ENCODE data around the gene HSBP1L1.

DNA sequence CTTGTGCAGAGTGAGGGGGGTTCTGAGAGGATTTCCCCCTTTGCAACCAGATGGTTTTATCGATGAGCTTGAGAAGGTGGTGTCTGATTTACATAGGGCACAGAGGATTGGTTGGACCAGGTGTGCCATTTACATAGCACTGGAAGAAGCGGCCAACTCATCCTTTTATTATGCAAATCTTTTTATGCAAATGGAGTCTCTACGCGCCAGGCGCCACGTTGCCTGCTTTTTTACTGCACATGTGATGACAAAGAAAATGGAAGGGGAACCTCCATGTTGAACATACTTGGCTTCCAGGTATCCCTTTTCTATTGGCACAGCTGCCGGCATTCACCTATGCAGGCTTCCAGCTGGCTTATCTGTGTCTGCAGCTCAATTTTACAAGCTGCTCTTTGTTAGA, 42.3 kb downstream of the HSBP1L1 start:
- TF ChIP-seq RFX5 (IDR thresholded peaks at IDR 0.05; ENCODE audit: low read length) = no peak
- TF ChIP-seq, protein P1, sequence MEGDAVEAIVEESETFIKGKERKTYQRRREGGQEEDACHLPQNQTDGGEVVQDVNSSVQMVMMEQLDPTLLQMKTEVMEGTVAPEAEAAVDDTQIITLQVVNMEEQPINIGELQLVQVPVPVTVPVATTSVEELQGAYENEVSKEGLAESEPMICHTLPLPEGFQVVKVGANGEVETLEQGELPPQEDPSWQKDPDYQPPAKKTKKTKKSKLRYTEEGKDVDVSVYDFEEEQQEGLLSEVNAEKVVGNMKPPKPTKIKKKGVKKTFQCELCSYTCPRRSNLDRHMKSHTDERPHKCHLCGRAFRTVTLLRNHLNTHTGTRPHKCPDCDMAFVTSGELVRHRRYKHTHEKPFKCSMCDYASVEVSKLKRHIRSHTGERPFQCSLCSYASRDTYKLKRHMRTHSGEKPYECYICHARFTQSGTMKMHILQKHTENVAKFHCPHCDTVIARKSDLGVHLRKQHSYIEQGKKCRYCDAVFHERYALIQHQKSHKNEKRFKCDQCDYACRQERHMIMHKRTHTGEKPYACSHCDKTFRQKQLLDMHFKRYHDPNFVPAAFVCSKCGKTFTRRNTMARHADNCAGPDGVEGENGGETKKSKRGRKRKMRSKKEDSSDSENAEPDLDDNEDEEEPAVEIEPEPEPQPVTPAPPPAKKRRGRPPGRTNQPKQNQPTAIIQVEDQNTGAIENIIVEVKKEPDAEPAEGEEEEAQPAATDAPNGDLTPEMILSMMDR (IDR thresholded peaks at IDR 0.05) = no peak
- TF ChIP-seq, protein P2, sequence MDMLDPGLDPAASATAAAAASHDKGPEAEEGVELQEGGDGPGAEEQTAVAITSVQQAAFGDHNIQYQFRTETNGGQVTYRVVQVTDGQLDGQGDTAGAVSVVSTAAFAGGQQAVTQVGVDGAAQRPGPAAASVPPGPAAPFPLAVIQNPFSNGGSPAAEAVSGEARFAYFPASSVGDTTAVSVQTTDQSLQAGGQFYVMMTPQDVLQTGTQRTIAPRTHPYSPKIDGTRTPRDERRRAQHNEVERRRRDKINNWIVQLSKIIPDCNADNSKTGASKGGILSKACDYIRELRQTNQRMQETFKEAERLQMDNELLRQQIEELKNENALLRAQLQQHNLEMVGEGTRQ (IDR thresholded peaks at IDR 0.05; ENCODE audit: borderline replicate concordance, low read depth, low read length) = no peak
- TF ChIP-seq, protein P3, sequence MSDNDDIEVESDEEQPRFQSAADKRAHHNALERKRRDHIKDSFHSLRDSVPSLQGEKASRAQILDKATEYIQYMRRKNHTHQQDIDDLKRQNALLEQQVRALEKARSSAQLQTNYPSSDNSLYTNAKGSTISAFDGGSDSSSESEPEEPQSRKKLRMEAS (IDR thresholded peaks at IDR 0.05; ENCODE audit: low read depth) = no peak
- TF ChIP-seq, protein P4, sequence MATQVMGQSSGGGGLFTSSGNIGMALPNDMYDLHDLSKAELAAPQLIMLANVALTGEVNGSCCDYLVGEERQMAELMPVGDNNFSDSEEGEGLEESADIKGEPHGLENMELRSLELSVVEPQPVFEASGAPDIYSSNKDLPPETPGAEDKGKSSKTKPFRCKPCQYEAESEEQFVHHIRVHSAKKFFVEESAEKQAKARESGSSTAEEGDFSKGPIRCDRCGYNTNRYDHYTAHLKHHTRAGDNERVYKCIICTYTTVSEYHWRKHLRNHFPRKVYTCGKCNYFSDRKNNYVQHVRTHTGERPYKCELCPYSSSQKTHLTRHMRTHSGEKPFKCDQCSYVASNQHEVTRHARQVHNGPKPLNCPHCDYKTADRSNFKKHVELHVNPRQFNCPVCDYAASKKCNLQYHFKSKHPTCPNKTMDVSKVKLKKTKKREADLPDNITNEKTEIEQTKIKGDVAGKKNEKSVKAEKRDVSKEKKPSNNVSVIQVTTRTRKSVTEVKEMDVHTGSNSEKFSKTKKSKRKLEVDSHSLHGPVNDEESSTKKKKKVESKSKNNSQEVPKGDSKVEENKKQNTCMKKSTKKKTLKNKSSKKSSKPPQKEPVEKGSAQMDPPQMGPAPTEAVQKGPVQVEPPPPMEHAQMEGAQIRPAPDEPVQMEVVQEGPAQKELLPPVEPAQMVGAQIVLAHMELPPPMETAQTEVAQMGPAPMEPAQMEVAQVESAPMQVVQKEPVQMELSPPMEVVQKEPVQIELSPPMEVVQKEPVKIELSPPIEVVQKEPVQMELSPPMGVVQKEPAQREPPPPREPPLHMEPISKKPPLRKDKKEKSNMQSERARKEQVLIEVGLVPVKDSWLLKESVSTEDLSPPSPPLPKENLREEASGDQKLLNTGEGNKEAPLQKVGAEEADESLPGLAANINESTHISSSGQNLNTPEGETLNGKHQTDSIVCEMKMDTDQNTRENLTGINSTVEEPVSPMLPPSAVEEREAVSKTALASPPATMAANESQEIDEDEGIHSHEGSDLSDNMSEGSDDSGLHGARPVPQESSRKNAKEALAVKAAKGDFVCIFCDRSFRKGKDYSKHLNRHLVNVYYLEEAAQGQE (IDR thresholded peaks at IDR 0.05; ENCODE audit: low read depth, low read length) = no peak
- TF ChIP-seq POLR2AphosphoS5 (IDR thresholded peaks at IDR 0.05; ENCODE audit: low read depth, low read length) = no peak
- no peak for TF ChIP-seq RXRA (IDR thresholded peaks at IDR 0.05; ENCODE audit: borderline replicate concordance, low read depth)
- TF ChIP-seq NRF1 (IDR thresholded peaks at IDR 0.05; ENCODE audit: low read depth, low read length) = no peak
- TF ChIP-seq CHD2 (IDR thresholded peaks at IDR 0.05; ENCODE audit: low read length, partially characterized antibody) = no peak
- TF ChIP-seq FOXM1 (IDR thresholded peaks at IDR 0.05; ENCODE audit: low read depth) = no peak
- TF ChIP-seq RAD21 (IDR thresholded peaks at IDR 0.05; ENCODE audit: low read length) = no peak
- TF ChIP-seq, protein P5, sequence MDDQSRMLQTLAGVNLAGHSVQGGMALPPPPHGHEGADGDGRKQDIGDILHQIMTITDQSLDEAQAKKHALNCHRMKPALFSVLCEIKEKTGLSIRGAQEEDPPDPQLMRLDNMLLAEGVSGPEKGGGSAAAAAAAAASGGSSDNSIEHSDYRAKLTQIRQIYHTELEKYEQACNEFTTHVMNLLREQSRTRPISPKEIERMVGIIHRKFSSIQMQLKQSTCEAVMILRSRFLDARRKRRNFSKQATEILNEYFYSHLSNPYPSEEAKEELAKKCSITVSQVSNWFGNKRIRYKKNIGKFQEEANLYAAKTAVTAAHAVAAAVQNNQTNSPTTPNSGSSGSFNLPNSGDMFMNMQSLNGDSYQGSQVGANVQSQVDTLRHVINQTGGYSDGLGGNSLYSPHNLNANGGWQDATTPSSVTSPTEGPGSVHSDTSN (IDR thresholded peaks at IDR 0.05) = no peak
- TF ChIP-seq, protein P6, sequence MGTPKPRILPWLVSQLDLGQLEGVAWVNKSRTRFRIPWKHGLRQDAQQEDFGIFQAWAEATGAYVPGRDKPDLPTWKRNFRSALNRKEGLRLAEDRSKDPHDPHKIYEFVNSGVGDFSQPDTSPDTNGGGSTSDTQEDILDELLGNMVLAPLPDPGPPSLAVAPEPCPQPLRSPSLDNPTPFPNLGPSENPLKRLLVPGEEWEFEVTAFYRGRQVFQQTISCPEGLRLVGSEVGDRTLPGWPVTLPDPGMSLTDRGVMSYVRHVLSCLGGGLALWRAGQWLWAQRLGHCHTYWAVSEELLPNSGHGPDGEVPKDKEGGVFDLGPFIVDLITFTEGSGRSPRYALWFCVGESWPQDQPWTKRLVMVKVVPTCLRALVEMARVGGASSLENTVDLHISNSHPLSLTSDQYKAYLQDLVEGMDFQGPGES (IDR thresholded peaks at IDR 0.05; ENCODE audit: low read depth, low read length) = no peak
